ENCODE measurements around the gene RNF166. TPM values are rescaled to one million over a fixed set of nuclear protein-coding genes. Genes with fewer than 3 reads are reported as not detected.

RNF166 gene
- total RNA-seq, 1 experiment from 2014 or later = 26.5 TPM

DNA sequence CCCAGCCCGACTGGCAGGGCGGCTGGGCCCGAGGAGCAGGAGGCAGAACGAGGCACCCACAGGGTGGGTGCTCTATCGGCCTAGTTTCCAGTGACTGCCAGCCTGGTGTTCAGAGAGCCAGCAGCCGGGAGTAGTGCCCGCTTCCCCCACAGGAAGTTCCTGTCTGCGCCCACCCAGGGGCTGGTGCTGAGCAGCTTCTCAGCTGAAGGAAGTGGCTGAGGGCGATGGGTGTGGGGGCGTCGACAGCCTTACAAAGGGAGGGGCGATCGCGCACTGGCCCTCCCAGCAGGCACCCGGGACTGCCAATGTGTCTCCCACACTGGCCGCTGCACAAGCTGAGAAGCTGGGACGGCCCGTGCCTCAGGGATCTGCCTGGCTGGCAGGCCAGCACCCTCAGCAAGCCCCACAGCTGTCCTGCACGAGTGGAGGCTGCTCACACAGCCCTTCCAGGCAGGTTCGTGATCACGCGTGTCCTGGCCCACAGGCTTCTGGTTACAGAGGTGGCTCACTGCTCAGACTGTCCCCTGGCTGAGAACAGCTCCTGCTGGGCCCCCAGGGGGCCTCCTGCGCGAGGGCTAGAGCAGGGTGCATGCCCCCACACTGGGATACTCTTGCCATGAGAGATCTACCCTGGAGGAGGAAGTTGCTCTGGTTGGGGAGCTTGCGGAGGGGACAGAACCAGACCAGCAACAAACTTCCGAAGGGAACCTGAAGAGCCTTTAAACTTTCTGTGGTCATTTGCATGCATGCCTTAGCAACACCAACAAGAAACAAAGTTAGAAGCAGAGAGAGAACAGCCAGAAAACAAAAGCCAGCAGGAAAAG lies 2.5 kb downstream of the RNF166 start:
- Mint-ChIP-seq H3K36me3 (ENCODE audit: insufficient read depth in 1 of 3, low read depth in 3 of 3) (peaks cover 0 to 4% (median 2%) of the 10 kb centered on the region in 3 experiments; a peak in 2 of 7 replicates), H3K4me1 (peaks cover 16 to 17% of the 10 kb centered on the region in 2 experiments), H3K27me3 (ENCODE audit: low read depth) (no peaks in the 10 kb centered on the region), H3K27ac (peak overlapping the region in 2 of 3 experiments; percentile 17 to 93; a peak in 2 of 7 replicates), H3K9me3 (no peaks in the 10 kb centered on the region; a peak in 1 of 5 replicates), H3K4me3 (peak overlapping the region; percentile 83 to 89; a peak in 4 of 5 replicates)
- no peak overlapping the region for H3K4ac ChIP-seq (ENCODE audit: low read depth, low read length)
- H3T11ph ChIP-seq (ENCODE audit: low read length) = no peak overlapping the region
- no peaks in the 10 kb centered on the region for H4K20me1 ChIP-seq (ENCODE audit: control insufficient read depth, insufficient read depth, insufficient read length)
- H3K18ac ChIP-seq (ENCODE audit: insufficient read length, low read depth, low read length) = no peak overlapping the region
- H3K14ac ChIP-seq (ENCODE audit: insufficient read depth, low read length) = no peak overlapping the region; the same call in 1 of the 2 replicates
- H3K79me1 ChIP-seq (ENCODE audit: insufficient read depth, low read depth, low read length, poor library complexity, severe bottlenecking) = peaks cover 7% of the 10 kb centered on the region
- no peak for DNase-seq
- WGBS (ENCODE audit: extremely low coverage, insufficient read length, low lambda C conversion rate) = no CpG with 5 or more reads among the region's 26 CpGs
- H3K79me2 ChIP-seq (ENCODE audit: insufficient read depth, low read length) = peaks cover 3% of the 10 kb centered on the region; the same call in 1 of the 2 replicates
- H3K23me2 ChIP-seq (ENCODE audit: insufficient read length, low read depth, low read length, poor library complexity, severe bottlenecking) = peaks cover 9% of the 10 kb centered on the region
- no peak overlapping the region for H4K8ac ChIP-seq (replicated peaks; ENCODE audit: insufficient read length, low read depth, low read length)
- H3K9ac ChIP-seq (ENCODE audit: extremely low read depth, insufficient read length, low read length) = no peak overlapping the region
- H3K4me1 ChIP-seq (ENCODE audit: insufficient read depth, low read length) = peaks cover 4% of the 10 kb centered on the region; the same call in 1 of the 2 replicates
- no peak overlapping the region for H2BK120ac ChIP-seq (ENCODE audit: low read depth, low read length, poor library complexity, severe bottlenecking)
- no peak overlapping the region for H2BK20ac ChIP-seq (ENCODE audit: low read depth, low read length, poor library complexity, severe bottlenecking)
- H4K91ac ChIP-seq (ENCODE audit: insufficient read length, low read depth, low read length) = no peak overlapping the region
- H2BK15ac ChIP-seq (ENCODE audit: low read depth, low read length) = no peak overlapping the region
- no peak overlapping the region for H4K5ac ChIP-seq (ENCODE audit: insufficient read length, low read depth, low read length)
- H3K56ac ChIP-seq (ENCODE audit: insufficient read length, low read depth, low read length) = no peak overlapping the region
- H3K27me3 ChIP-seq (ENCODE audit: insufficient read depth, low read length) = no peaks in the 10 kb centered on the region
- no peak overlapping the region for H2AFZ ChIP-seq (ENCODE audit: low read length)
- H3K27ac ChIP-seq (ENCODE audit: insufficient read length, low read depth, low read length) = no peak overlapping the region
- H3K23ac ChIP-seq (ENCODE audit: insufficient read length, low read depth, low read length) = no peak overlapping the region
- no peak overlapping the region for H2BK12ac ChIP-seq (ENCODE audit: insufficient read length, low read depth, low read length)
- H2BK5ac ChIP-seq (ENCODE audit: insufficient read length, low read length) = no peak overlapping the region
- no peak overlapping the region for H2AK5ac ChIP-seq (ENCODE audit: insufficient read length, low read length)
- no peak overlapping the region for H3K4me2 ChIP-seq (ENCODE audit: insufficient read depth, insufficient read length, low read length)
- TF ChIP-seq, protein P1, sequence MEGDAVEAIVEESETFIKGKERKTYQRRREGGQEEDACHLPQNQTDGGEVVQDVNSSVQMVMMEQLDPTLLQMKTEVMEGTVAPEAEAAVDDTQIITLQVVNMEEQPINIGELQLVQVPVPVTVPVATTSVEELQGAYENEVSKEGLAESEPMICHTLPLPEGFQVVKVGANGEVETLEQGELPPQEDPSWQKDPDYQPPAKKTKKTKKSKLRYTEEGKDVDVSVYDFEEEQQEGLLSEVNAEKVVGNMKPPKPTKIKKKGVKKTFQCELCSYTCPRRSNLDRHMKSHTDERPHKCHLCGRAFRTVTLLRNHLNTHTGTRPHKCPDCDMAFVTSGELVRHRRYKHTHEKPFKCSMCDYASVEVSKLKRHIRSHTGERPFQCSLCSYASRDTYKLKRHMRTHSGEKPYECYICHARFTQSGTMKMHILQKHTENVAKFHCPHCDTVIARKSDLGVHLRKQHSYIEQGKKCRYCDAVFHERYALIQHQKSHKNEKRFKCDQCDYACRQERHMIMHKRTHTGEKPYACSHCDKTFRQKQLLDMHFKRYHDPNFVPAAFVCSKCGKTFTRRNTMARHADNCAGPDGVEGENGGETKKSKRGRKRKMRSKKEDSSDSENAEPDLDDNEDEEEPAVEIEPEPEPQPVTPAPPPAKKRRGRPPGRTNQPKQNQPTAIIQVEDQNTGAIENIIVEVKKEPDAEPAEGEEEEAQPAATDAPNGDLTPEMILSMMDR (conservative IDR thresholded peaks at IDR 0.05) = no peak
- H3K9me3 ChIP-seq (ENCODE audit: control insufficient read depth, low read depth, low read length) = no peaks in the 10 kb centered on the region

All from H9 (cell line).